Right lung (tissue), 5 donors: ENCODE data around the gene TFPI. TPM values are rescaled to one million over a fixed set of nuclear protein-coding genes. Genes with fewer than 3 reads are reported as not detected.
"Not testable (repeated sequence)": the region's sequence is repeated elsewhere in the genome, so short reads cannot be mapped to it uniquely, and the experiment has no call there.

ENCODE experiments used
- DNase-seq, 2 donors: peaks; one replicate each; pipeline ENCODE4 v3.0.0-alpha.2; 2013
- polyA plus RNA-seq, 5 donors: library from polyadenylated mRNA; unstranded; fragments of 120-200 nt; gene quantifications; one replicate each; pipeline versions ENCODE4 v1.2.1 to v1.2.3, GENCODE V29; 2013; ENCODE audit warnings: inconsistent platforms in 1 of 5, low replicate concordance in 1 of 5; ENCODE audit not compliant: insufficient read length in 5 of 5, insufficient read depth in 1 of 5

TFPI gene
- polyA plus RNA-seq, 5 donors, result 111 to 203 (median 181) TPM

GRCh38 chr2:187529977-187530721 lies 24.1 kb downstream of the TFPI start:
- no peak for DNase-seq

GRCh38 chr2:187529248-187529976 lies 24.8 kb downstream of the TFPI start:
- no peak for DNase-seq

GRCh38 chr2:187528042-187528441 lies 26.2 kb downstream of the TFPI start:
- no peak for DNase-seq

GRCh38 chr2:187527262-187527661 lies 27.0 kb downstream of the TFPI start:
- DNase-seq, result no peak

GRCh38 chr2:187526792-187527191 lies 27.4 kb downstream of the TFPI start:
- DNase-seq, result no peak

GRCh38 chr2:187525163-187525900 lies 28.9 kb downstream of the TFPI start:
- no peak for DNase-seq

GRCh38 chr2:187523325-187523724 lies 30.9 kb downstream of the TFPI start:
- no peak for DNase-seq

- DNase-seq, result no peak
Observed at GRCh38 chr2:187520121-187520624, 34.1 kb downstream of the TFPI start.

GRCh38 chr2:187519419-187520120 lies 34.7 kb downstream of the TFPI start:
- DNase-seq, result no peak

GRCh38 chr2:187517750-187518361 lies 36.4 kb downstream of the TFPI start:
- DNase-seq, result not testable (repeated sequence)

GRCh38 chr2:187516630-187517510 lies 37.4 kb downstream of the TFPI start:
- DNase-seq, result not testable (repeated sequence)

- no peak for DNase-seq
Observed at GRCh38 chr2:187514930-187515329, 39.3 kb downstream of the TFPI start.

GRCh38 chr2:187514235-187514829 lies 39.9 kb downstream of the TFPI start:
- DNase-seq, result not testable (repeated sequence)

GRCh38 chr2:187513460-187514234 lies 40.6 kb downstream of the TFPI start:
- not testable (repeated sequence) for DNase-seq

GRCh38 chr2:187511356-187512315 lies 42.6 kb downstream of the TFPI start:
- no peak for DNase-seq

GRCh38 chr2:187510419-187511355 lies 43.5 kb downstream of the TFPI start:
- not testable (repeated sequence) for DNase-seq
